ENCODE results near the gene PITPNM3.
"Not testable (repeated sequence)": the region's sequence is repeated elsewhere in the genome, so short reads cannot be mapped to it uniquely, and the experiment has no call there.

PITPNM3 gene

GRCh38 chr17:6497496-6498221, 58.7 kb downstream of the PITPNM3 start:
- peak; percentile 11 for DNase-seq

DNA sequence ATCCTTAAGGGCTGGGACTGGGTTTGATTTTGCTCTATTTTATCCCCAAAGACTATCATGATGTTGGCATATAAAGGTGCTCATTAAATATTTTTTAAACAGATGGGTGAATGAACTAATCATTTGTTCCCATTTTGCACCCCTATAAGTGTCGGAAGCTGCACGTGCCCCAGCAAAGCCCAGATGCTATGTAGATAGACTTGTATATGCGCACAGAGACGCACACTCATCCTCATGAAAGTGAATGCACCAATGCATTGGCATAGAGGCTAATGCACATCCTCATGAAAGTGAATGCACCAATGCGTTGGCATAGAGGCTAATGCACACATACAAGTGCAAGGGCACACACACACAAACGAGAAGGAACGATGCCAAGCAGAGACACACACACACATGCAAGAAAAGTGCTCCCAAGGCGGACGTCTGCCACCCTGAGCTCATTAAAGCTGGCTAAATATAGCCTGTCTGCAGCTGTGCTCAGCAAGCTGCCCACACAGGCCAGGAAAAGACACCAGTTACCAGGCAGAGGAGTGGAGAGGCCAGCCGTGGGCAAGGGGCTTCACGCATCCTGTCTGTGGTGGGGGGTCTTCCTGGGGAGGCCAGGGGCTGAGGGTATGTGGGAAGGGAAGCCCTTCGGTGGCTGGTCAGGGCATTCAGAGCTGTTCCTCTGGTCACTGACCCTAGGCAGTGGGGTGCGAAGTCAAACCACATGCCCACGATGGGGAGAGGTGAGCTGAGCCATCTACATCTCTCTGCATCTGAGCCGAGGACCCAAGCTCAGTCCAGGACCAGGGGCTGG, 59.5 kb downstream of the PITPNM3 start:
- no peak for DNase-seq

- peak; percentile 41 for DNase-seq
Measured at GRCh38 chr17:6496116-6496481, 60.3 kb downstream of the PITPNM3 start.

DNA sequence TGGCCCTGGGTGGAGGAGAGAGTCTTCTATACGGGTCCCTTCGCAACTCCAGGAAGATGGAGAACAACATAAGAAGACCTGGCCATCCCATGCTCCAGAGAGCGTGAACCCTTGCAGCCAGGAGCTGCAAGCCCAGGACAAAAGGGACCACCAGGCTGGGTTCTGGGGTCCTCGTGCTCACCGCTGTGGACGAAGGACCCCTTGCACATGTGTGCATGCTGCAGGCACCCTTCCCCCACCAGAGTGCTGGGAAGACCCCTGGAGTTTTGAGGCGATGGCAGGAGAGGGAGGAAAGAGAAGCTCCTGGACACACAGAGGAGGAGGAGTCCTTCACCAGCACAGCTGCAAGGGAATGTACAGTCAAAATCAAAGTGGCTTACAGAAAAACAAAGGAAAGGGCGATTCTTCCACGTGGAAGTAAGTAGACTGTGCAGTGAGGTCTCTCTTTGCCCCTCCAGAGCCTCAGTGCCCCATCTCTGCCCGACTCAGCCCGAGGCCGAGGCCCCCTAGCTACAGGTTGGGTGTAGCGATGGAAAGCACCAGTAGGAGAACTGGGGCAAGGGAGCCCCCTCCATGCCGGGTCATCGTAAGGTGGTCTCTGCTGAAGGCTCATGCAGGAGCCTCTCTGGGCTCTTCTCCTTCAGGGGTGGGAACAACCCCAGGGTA, 60.8 kb downstream of the PITPNM3 start:
- no peak for DNase-seq

DNA sequence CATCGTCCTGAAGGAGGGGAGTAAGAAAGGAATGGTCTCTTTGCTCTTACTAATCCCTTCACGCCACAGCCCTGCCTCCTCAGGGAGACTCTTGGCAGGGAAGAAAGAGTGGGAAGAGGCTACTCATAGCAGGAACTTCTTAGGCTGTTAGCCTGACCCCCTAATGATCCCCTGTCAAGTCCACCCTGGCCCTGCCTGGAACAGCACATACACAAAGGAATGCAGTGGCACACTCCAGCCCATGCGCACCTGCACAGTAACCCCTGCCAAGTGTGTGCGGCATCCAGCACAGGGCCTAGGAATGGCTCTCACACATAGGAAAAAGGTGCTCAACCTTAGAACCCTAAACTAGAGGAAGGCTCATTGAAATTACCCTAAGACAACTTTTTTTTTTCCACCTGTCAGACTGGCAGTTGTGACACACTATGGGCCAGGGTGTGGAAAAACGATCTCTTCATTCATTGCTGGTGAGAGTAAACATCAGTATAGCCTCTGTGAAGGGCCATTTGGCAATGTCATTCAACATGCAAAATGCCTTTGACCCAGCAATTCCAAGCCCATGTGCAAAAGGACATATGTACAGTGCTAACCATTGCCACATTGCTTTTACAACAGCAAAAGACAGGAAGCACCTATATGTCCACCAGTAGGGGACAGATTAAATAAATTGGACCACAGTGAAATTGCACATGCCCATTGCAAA, 62.0 kb downstream of the PITPNM3 start:
- DNase-seq, result no peak

DNA sequence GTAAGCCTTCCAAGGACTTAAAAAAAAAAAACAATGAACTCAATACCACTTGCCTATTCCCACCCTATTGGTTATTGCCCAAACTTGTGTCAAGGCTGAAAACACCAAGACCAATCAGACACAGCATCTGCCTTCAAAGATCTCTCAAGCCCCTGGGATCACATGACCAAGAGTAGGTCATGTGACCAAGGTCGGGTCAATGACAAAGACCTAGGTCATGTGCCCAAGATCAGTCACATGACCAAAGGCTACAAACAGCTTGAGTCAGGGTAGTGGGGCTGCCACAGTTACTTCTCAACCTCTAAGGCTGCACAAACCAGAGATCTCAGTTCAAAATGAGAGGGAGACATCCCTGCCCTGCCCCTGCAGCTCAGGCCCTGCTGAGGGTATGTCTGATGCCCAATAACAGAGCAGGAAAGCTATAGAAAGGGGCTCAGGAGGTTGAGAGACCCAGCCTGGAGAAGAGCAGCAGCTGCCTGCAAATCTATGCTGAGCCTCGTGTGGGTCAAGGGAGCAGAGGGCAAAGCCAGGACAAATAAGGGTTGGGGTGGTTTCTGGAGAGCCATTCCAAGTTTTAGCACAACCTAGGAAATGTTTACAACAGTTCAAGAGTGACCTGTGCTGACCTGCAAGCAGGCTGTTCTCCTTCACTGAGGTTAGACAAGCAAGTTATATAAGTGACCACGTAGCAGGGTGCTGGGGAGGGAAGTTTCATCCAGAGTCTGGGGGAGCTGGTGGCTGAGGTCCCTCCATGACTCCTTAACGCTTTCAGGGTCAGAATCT, 63.3 kb downstream of the PITPNM3 start:
- no peak for DNase-seq

- no peak for DNase-seq
Measured at GRCh38 chr17:6491071-6491700, 65.2 kb downstream of the PITPNM3 start.

DNA sequence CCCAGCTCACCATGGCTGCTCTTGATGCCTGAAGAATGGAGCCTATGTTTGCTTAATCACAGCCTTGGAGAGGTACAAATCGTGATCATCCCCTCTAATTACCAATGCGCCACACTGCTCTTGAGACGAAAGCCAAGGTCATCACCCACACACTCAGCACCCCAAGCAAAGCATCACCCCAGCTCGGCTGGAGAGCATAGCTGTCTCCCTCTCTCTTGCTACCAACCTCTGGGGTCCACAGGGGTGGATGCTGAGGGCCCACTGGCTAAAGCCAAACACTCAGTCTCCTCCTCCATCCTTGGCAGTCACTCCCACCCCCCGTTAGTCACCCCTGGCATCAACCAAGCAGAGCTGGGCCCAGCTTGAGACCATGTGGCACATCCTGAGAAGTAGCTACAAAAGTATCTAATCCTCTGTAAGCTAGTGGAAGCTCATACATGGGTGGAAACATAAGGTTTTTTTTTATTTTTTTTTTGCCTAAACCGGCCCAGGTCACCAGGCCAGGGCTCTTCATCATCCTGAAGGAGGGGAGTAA, 67.3 kb downstream of the PITPNM3 start:
- DNase-seq, result no peak

- no peak for DNase-seq
Measured at GRCh38 chr17:6488008-6488539, 68.3 kb downstream of the PITPNM3 start.

GRCh38 chr17:6487251-6488007, 68.9 kb downstream of the PITPNM3 start:
- DNase-seq, result no peak

- DNase-seq, result no peak
Measured at GRCh38 chr17:6485646-6486412, 70.5 kb downstream of the PITPNM3 start.

GRCh38 chr17:6483507-6483906, 72.8 kb downstream of the PITPNM3 start:
- no peak for DNase-seq

- not testable (repeated sequence) for DNase-seq
Measured at GRCh38 chr17:6482796-6483195, 73.6 kb downstream of the PITPNM3 start.

- DNase-seq, result no peak
Measured at GRCh38 chr17:6482105-6482455, 74.3 kb downstream of the PITPNM3 start.

GRCh38 chr17:6480303-6480675, 76.1 kb downstream of the PITPNM3 start:
- no peak for DNase-seq

DNA sequence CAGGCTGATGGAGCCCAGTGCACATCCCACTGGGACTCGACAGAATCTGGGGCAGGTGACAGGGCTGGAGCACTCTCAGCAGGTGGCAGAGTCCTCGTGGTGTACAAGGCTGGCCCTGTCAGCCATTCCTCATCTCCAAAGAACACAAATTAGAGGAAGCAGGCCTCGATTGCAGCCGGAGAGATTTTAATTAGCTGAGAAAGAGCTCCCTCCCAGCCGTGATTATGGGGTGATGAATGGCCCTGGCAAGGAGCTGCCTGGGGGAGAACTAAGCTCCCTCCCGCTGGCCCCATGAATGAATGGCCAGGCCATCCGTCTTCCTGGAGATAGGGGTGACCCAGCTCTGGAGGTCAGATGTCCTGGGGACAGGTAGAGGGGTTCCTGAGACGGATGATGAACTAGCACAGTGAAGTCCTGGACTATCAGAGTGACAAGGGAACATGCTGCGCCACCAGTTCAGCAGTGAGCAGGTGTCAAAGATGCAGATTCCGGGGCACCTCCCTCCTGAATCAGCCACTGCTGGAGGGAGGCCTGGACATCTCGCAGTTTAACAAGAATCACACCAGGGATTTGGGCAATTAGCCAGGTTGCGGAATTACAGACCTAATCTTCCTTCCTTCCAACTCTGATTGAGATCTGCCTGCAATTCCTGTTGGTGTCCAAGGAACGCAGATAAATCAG, 76.6 kb downstream of the PITPNM3 start:
- peak; percentile 14 for DNase-seq

- DNase-seq, result no peak
Measured at GRCh38 chr17:6478486-6478885, 77.9 kb downstream of the PITPNM3 start.

- DNase-seq, result no peak
Measured at GRCh38 chr17:6477831-6478383, 78.4 kb downstream of the PITPNM3 start.

GRCh38 chr17:6476810-6477179, 79.6 kb downstream of the PITPNM3 start:
- no peak for DNase-seq

Data from NCI-H1436 (cell line).